Stimulated activated CD4-positive, alpha-beta T cell treated with anti-CD3 and anti-CD28 coated beads, Interleukin-12 subunit alpha, Interleukin-12 subunit beta, amount 100 ng/mL, for 24 hours (primary cell): ENCODE data around the gene NEMP2.

Source experiments
- DNase-seq, 2 experiments: peaks; one replicate each; pipeline ENCODE4 v3.0.0-alpha.2; 2020; ENCODE audit warnings: low read depth in 2 of 2

Gene NEMP2

GRCh38 chr2:190457256-190457655, 77.3 kb downstream of the NEMP2 start:
- DNase-seq, result no peak

DNA sequence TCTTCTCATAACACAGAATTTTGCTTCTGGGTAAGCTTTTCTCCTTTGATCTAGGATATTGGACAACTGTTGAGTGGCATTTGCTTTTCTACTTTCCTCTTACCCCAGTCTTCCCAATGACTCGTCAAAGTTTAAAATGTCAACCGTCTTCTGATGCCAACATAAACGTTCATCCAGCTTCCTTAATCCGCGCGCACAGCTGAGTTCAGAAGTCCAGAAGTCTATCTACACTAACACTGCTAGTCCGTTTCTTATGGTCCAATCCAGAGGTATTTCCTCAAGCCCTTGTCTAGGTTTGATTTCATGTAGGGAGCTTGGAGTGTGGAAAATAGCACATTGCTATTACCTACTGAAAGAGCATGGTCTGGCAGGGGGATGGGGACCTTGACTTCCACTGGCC, 77.7 kb downstream of the NEMP2 start:
- DNase-seq, result no peak

DNA sequence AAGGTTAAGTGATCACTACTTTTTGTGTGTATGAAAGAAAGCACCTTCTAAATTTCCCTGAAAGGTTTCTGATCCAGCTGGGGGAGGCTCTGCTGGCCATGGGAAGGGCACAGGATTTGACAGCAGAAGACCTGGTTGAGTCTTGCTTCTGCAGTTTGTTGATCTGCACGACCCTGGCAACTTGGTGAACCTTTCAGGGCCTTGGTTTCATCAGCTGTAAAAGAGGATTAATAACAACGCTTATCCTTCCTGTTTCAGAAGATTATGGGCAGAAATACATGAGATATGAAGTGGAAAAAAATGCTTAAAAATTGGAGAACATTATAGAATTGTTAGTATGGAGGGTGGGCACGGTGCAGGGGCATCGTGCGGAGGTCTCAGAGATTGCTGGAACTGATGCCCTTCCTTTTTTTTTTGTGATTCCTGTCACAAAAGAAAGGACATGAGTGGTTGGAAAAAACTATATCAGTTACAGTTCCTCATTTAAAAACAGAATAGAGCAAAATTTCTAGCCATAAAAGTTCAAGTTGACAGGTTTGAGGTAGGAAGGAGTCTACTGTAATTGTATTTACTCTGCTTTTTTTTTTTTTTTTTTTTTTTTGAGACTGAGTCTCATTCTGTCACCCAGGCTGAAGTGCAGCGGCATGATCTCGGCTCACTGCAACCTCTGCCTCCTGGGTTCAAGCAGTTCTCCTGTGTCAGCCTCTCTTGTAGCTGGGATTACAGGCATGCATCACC, 79.0 kb downstream of the NEMP2 start:
- DNase-seq, result no peak

GRCh38 chr2:190454795-190455194, 79.7 kb downstream of the NEMP2 start:
- DNase-seq, result no peak
